HepG2 (cell line): ENCODE results near the gene ZBTB8OS. TPM values are rescaled to one million over a fixed set of nuclear protein-coding genes. Genes with fewer than 3 reads are reported as not detected.
A peak's percentile ranks its signal among the peaks of the same experiment; 100 is the strongest.

ENCODE experiments used
- ATAC-seq: fragments of 200-7000 bp; cut with Tn5 transposase; 3 replicates; pipeline ENCODE4 v1.9.1; 2020; ENCODE audit warnings: mild to moderate bottlenecking, moderate library complexity
- Bru-seq: library from RNA; stranded (reverse); fragments of 400-500 nt; gene quantifications from one replicate; lab custom pipeline; 2021; lab: Mats Ljungman, UMichigan
- BruChase-seq, 2 experiments: library from RNA; stranded (reverse); fragments of 400-500 nt; gene quantifications; one replicate each; lab custom pipeline; 2021; lab: Mats Ljungman, UMichigan
- BruUV-seq: library from RNA; stranded (reverse); fragments of 400-500 nt; replicated peaks from 2 replicates; lab custom pipeline; 2021; lab: Mats Ljungman, UMichigan
- CTCF ChIA-PET: fragments of 300-600 bp; formaldehyde crosslinking; extraction: SDS; loops from one replicate; lab custom pipeline; 2021; ENCODE audit warnings: low total read pairs, inconsistent platforms, low intra/inter-chr PET ratio; lab: Yijun Ruan, JAX
- POLR2A ChIA-PET: fragments of 350-600 bp; sonication (Branson Sonifier 250); formaldehyde crosslinking; loops from one replicate; lab custom pipeline; 2020; ENCODE audit warnings: antibody characterized with exemption, inconsistent platforms; lab: Yijun Ruan, JAX
- DNase-seq: peaks from one replicate; pipeline ENCODE4 v3.0.0-alpha.2; 2015; ENCODE audit warnings: low spot score
- FAIRE-seq: peaks from 3 replicates; lab custom pipeline; 2011; peaks lifted over from hg19 to GRCh38; lab: Jason Lieb, UNC
- H2AFZ ChIP-seq: one replicate; pipeline ENCODE4 v1.6.1; 2011; ENCODE audit warnings: low read length, inconsistent platforms
- H3K27ac ChIP-seq: fragments of 300-600 bp; 3 replicates; pipeline ENCODE4 v1.8.0; 2011; ENCODE audit warnings: mixed run types, mild to moderate bottlenecking, mixed read lengths, low read length, inconsistent platforms; ENCODE audit not compliant: insufficient read depth; ENCODE audit errors: extremely low read length
- H3K27me3 ChIP-seq, 2 experiments: fragments of 200-600 bp in 1 of 2; 2 replicates in 1 of 2; 3 replicates in 1 of 2; pipeline versions ENCODE4 v1.6.0 to v1.8.0; 2011; ENCODE audit warnings: low read length in 2 of 2, mild to moderate bottlenecking in 2 of 2, moderate library complexity in 2 of 2, inconsistent platforms in 1 of 2; ENCODE audit not compliant: insufficient read depth in 2 of 2, control insufficient read depth in 1 of 2
- H3K36me3 ChIP-seq, 2 experiments: fragments of 200-600 bp in 1 of 2; replicated peaks in 1 of 2; 2 replicates in 1 of 2; 3 replicates in 1 of 2; pipeline versions ENCODE4 v1.5.1 to v1.8.0; 2011; ENCODE audit warnings: low read length in 2 of 2, inconsistent platforms in 1 of 2; ENCODE audit not compliant: insufficient read depth in 2 of 2, control insufficient read depth in 1 of 2
- H3K4me1 ChIP-seq: 2 replicates; pipeline ENCODE4 v1.5.1; 2012; ENCODE audit warnings: low read length, inconsistent platforms; ENCODE audit not compliant: insufficient read depth
- H3K4me2 ChIP-seq: 2 replicates; pipeline ENCODE4 v1.6.0; 2011; ENCODE audit warnings: low read depth, low read length, inconsistent platforms
- H3K4me3 ChIP-seq, 3 experiments: fragments of 200-600 bp in 1 of 3; sonication (generic), shearing (Covaris generic) in 1 of 3; replicated peaks in 1 of 3; 2 replicates each; pipeline ENCODE4 v1.5.1; 2011 to 2016; ENCODE audit warnings: low read length in 3 of 3, inconsistent platforms in 2 of 3, low read depth in 2 of 3, mild to moderate bottlenecking in 2 of 3, control low read depth in 1 of 3, mixed read lengths in 1 of 3; ENCODE audit not compliant: insufficient read depth in 1 of 3
- H3K79me2 ChIP-seq: one replicate; pipeline ENCODE4 v1.6.1; 2011; ENCODE audit warnings: low read length, inconsistent platforms; ENCODE audit not compliant: insufficient read depth
- H3K9ac ChIP-seq: 2 replicates; pipeline ENCODE4 v1.6.0; 2011; ENCODE audit warnings: mild to moderate bottlenecking, low read depth, low read length, inconsistent platforms; ENCODE audit not compliant: insufficient read depth
- H3K9me3 ChIP-seq: 2 replicates; pipeline ENCODE4 v1.5.1; 2012; ENCODE audit warnings: mild to moderate bottlenecking, low read length
- H4K20me1 ChIP-seq: 2 replicates; pipeline ENCODE4 v1.6.0; 2011; ENCODE audit warnings: inconsistent platforms, mild to moderate bottlenecking, low read length, moderate library complexity; ENCODE audit not compliant: insufficient read depth
- ARID4A ChIP-seq: sonication (generic); formaldehyde crosslinking; IDR thresholded peaks from 2 replicates; pipeline ENCODE4 v1.5.0; 2020; ENCODE audit warnings: mild to moderate bottlenecking, missing genetic modification reagents, borderline replicate concordance
- KIAA2018 ChIP-seq: sonication (generic); formaldehyde crosslinking; IDR thresholded peaks from 2 replicates; pipeline ENCODE4 v1.5.0; 2020; ENCODE audit warnings: mild to moderate bottlenecking, missing genetic modification reagents, borderline replicate concordance
- MIER3 ChIP-seq: IDR thresholded peaks from 2 replicates; pipeline ENCODE4 v1.6.1; 2016; ENCODE audit warnings: missing compliant biosample characterization, borderline replicate concordance
- WGBS: methylation state at CpG from one replicate; pipeline ENCODE4 v1.1.6; 2017; ENCODE audit warnings: low lambda C conversion rate; 5-methylcytosine and 5-hydroxymethylcytosine counted together
- in situ Hi-C: cut with HindIII; loops from 2 replicates; pipeline ENCODE4 v1.10.0; 2017; ENCODE audit warnings: low pct_unique_long_range_greater_than_20kb; ENCODE audit not compliant: extremely low pct_ligation_motif_present
- intact Hi-C: fragments of 100-400 bp; cut with micrococcal nuclease; formaldehyde crosslinking; loops from one replicate; pipeline ENCODE4 v1.10.0; 2022; ENCODE audit not compliant: unreplicated experiment
- long read RNA-seq, 2 experiments: library from RNA in 1 of 2; library from polyadenylated mRNA in 1 of 2; stranded (forward) in 1 of 2; unstranded in 1 of 2; transcript quantifications; one replicate each; pipeline ENCODE4 v2.0.0, GENCODE V29; 2019 to 2022
- polyA minus RNA-seq, 3 experiments: library from RNA; depleted of rRNA, polyadenylated mRNA; stranded (reverse); fragments of >200 nt; gene quantifications; 2 replicates each; pipeline ENCODE4 v1.2.3, GENCODE V29; 2011; ENCODE audit warnings: low replicate concordance in 1 of 3
- polyA plus RNA-seq, 8 experiments: library from polyadenylated mRNA; depleted of rRNA in 3 of 8; stranded (reverse) in 7 of 8; unstranded in 1 of 8; fragments of >200 nt; fragmentation: Illumina TruSeq in 4 of 8; extraction: Trizol in 4 of 8; gene quantifications; 2 replicates each; pipeline versions ENCODE4 v1.2.1 to v1.2.3, GENCODE V29; 2011 to 2016; ENCODE audit warnings: low read depth in 4 of 8, missing spikeins in 1 of 8, mixed read lengths in 1 of 8; ENCODE audit not compliant: insufficient read depth in 1 of 8
- total RNA-seq, 5 experiments: library from RNA; depleted of rRNA; stranded (reverse); fragments of >200 nt; fragmentation: Illumina TruSeq; extraction: Trizol; gene quantifications; 2 replicates each; pipeline ENCODE4 v1.2.3, GENCODE V29; 2016; ENCODE audit warnings: low read depth in 1 of 5

The ZBTB8OS gene
- total RNA-seq (2016; rRNA removed; fragmentation: Illumina TruSeq; extraction: Trizol), result 84.8 and 98.0 TPM in 2 replicates
- 40.9 and 53.0 TPM in 2 replicates for total RNA-seq (2016; cell fraction: cytosol; rRNA removed; fragmentation: Illumina TruSeq; extraction: Trizol; ENCODE audit: low read depth)
- total RNA-seq (2016; cell fraction: insoluble cytoplasmic fraction; rRNA removed; fragmentation: Illumina TruSeq; extraction: Trizol), result 88.0 and 114 TPM in 2 replicates
- total RNA-seq (2016; cell fraction: membrane; rRNA removed; fragmentation: Illumina TruSeq; extraction: Trizol), result 51.0 and 60.6 TPM in 2 replicates
- total RNA-seq (2016; cell fraction: nucleus; rRNA removed; fragmentation: Illumina TruSeq; extraction: Trizol), result 37.3 and 44.7 TPM in 2 replicates
- polyA plus RNA-seq (2011; rRNA removed), result 43.2 and 57.7 TPM in 2 replicates
- 29.4 and 47.2 TPM in 2 replicates for polyA plus RNA-seq (2011; cell fraction: cytosol; rRNA removed)
- 14.4 and 22.1 TPM in 2 replicates for polyA plus RNA-seq (2011; cell fraction: nucleus; rRNA removed)
- polyA plus RNA-seq (2012), result 56.4 and 66.6 TPM in 2 replicates
- polyA plus RNA-seq (2016; cell fraction: cytosol; fragmentation: Illumina TruSeq; extraction: Trizol; ENCODE audit: low read depth), result 40.3 and 46.7 TPM in 2 replicates
- 108 and 130 TPM in 2 replicates for polyA plus RNA-seq (2016; cell fraction: insoluble cytoplasmic fraction; fragmentation: Illumina TruSeq; extraction: Trizol; ENCODE audit: low read depth)
- 49.0 and 60.3 TPM in 2 replicates for polyA plus RNA-seq (2016; cell fraction: membrane; fragmentation: Illumina TruSeq; extraction: Trizol; ENCODE audit: low read depth)
- 67.9 and 77.3 TPM in 2 replicates for polyA plus RNA-seq (2016; cell fraction: nucleus; fragmentation: Illumina TruSeq; extraction: Trizol; ENCODE audit: insufficient read depth, low read depth)
- polyA minus RNA-seq (2011; rRNA and poly(A)+ RNA removed; ENCODE audit: low replicate concordance), result 8.8 and 12.4 TPM in 2 replicates
- polyA minus RNA-seq (2011; cell fraction: cytosol; rRNA and poly(A)+ RNA removed), result 8.7 and 14.6 TPM in 2 replicates
- polyA minus RNA-seq (2011; cell fraction: nucleus; rRNA and poly(A)+ RNA removed), result 37.0 and 37.7 TPM in 2 replicates
- percentile 69 among the genes with signal in this experiment for Bru-seq, nascent RNA
- percentile 68 among the genes with signal in this experiment for BruChase-seq, experiment 1, labeled RNA remaining after a 6-hour chase
- percentile 75 among the genes with signal in this experiment for BruChase-seq, experiment 2, labeled RNA remaining after a 2-hour chase
- long read RNA-seq, experiment 1, transcript ZBTB8OS-204 (6 exons, 514 nt), result minor isoform, 13 of 78 reads
- long read RNA-seq, experiment 1, transcript ZBTB8OS-208 (7 exons, 1,601 nt), result major isoform, 29 of 78 reads
- long read RNA-seq, experiment 1, partial matches to known transcripts, result 0 of 78 reads
- long read RNA-seq, experiment 1, other reads (novel, unspliced or antisense), result 30 of 78 reads
- long read RNA-seq, experiment 2, transcript ZBTB8OS-208 (7 exons, 1,601 nt), result major isoform, 5 of 50 reads
- long read RNA-seq, experiment 2, partial matches to known transcripts, result 1 of 50 reads
- long read RNA-seq, experiment 2, other reads (novel, unspliced or antisense), result 37 of 50 reads

GRCh38 chr1:32650248-32650751 is at the start of gene ZBTB8OS:
TSS of gene ZBTB8OS (minus strand) at chr1:32650550. CDS start at chr1:32650529, 21 bp downstream.
- ChIA-PET CTCF (no interaction called here), POLR2A (interaction anchor here (0.7 to 2.9 kb wide), 22 partner anchors 10 to 477 kb away, joined by 3 to 31 read pairs (median 4); partner anchors contain the start of genes BSDC1, S100PBP, SYNC and YARS1)
- BruUV-seq, result no TSS peak
- Histone ChIP-seq H3K36me3 (peaks cover 7 to 32% of the 10 kb centered on the region in 2 experiments), H3K4me3 (peak within 1 kb of the TSS; percentile 76 to 98 (median 91)), H3K27ac (peak within 1 kb of the TSS; percentile 100), H3K27me3 (no peaks in the 10 kb centered on the region; a peak in 1 of 5 replicates), H3K9me3 (no peaks in the 10 kb centered on the region), H3K9ac (peak within 1 kb of the TSS; percentile 99), H3K79me2 (peaks cover 74% of the 10 kb centered on the region), H3K4me1 (peaks cover 59% of the 10 kb centered on the region), H2AFZ (peak within 1 kb of the TSS; percentile 96), H4K20me1 (peaks cover 11% of the 10 kb centered on the region), H3K4me2 (peak within 1 kb of the TSS; percentile 98)
- DNase-seq (peak; percentile 92), ATAC-seq (peak; percentile 89), FAIRE-seq (peak; percentile 90)
- intact Hi-C loops (loop anchor here (1.0 to 2.0 kb wide), 2 partner anchors 45 to 130 kb away; no protein-coding TSS in a partner anchor), in situ Hi-C loops (no loop called here)
- under 1% methylated on average over 21 of the region's 21 CpGs for WGBS
- TF ChIP-seq MIER3 (CRISPR knock-in tag), result peak; percentile 43; the same call in 1 of the 2 replicates
- TF ChIP-seq KIAA2018, result no peak
- peak; percentile 73 for TF ChIP-seq ARID4A
